GM12872 (cell line): ENCODE measurements around the gene GET4.

Experiments used
- TF ChIP-seq, protein P1 (sequence below): IDR thresholded peaks from 3 replicates; pipeline ENCODE4 v1.5.1; 2011; ENCODE audit warnings: low read depth, mild to moderate bottlenecking, low read length, moderate library complexity; ENCODE audit not compliant: insufficient read depth

Gene GET4

GRCh38 chr7:914521-915194 lies 38.3 kb downstream of the GET4 start:
- TF ChIP-seq, protein P1, sequence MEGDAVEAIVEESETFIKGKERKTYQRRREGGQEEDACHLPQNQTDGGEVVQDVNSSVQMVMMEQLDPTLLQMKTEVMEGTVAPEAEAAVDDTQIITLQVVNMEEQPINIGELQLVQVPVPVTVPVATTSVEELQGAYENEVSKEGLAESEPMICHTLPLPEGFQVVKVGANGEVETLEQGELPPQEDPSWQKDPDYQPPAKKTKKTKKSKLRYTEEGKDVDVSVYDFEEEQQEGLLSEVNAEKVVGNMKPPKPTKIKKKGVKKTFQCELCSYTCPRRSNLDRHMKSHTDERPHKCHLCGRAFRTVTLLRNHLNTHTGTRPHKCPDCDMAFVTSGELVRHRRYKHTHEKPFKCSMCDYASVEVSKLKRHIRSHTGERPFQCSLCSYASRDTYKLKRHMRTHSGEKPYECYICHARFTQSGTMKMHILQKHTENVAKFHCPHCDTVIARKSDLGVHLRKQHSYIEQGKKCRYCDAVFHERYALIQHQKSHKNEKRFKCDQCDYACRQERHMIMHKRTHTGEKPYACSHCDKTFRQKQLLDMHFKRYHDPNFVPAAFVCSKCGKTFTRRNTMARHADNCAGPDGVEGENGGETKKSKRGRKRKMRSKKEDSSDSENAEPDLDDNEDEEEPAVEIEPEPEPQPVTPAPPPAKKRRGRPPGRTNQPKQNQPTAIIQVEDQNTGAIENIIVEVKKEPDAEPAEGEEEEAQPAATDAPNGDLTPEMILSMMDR, result no peak

- TF ChIP-seq, protein P1, result no peak
Observed at GRCh38 chr7:915291-916218, 39.2 kb downstream of the GET4 start.

- TF ChIP-seq, protein P1, result no peak
Observed at GRCh38 chr7:916291-916941, 40.1 kb downstream of the GET4 start.

DNA sequence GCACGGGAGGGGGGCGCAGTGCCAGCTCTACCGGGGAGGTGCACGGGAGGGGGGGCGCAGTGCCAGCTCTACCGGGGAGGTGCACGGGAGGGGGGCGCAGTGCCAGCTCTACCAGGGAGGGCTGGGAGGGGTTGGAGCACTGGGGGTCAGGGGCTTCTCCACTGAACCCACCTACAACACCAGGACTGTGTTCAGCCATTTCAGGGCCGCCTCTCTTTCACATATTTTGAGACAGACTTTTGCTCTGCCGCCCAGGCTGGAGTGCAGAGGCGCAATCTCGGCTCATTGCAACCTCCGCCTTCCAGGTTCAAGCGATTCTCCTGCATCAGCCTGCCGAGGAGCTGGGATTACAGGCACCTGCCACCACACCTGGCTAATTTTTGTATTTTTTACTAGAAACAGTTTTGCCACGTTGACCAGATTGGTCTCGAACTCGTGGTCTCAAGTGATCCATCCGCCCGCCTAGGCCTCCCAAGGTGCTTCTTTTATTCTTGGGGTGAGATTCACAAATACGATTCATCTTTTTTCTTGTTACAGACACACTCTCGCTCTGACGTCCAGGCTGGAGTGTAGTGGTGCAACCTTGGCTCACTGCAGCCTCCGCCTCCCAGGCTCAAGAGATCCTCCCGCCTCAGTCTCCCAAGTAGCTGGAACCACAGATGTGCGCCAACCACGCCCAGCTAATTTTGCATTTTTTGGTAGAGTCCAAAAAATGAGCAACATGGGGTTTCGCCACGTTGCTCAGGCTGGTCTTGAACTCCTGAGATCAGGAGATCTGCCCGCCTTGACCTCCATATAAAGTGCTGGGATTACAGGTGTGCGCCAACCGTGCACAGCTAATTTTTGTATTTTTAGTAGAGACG lies 41.1 kb downstream of the GET4 start:
- TF ChIP-seq, protein P1, result no peak

DNA sequence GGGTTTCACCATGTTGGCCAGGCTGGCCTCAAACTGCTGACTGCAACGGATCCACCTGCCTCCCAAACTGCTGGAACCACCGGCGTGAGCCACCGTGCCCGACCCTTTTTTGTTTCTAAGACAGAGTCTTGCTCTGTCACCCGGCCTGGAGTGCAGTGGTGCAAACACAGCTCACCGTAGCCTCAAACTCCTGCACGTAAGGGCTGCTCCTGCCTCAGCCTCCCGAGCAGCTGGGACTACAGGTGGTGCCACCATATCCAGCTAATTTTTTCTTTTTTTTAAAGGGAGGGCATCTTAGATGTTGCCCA lies 41.7 kb downstream of the GET4 start:
- TF ChIP-seq, protein P1, result no peak

- TF ChIP-seq, protein P1, result no peak
Observed at GRCh38 chr7:918441-919113, 42.2 kb downstream of the GET4 start.
